Endothelial cell of umbilical vein (primary cell): ENCODE data around the gene CHSY1. TPM values are rescaled to one million over a fixed set of nuclear protein-coding genes. Genes with fewer than 3 reads are reported as not detected.

Experiments
- BruUV-seq: library from RNA; stranded (reverse); fragments of 400-500 nt; replicated peaks from 2 replicates; lab custom pipeline; 2021; lab: Mats Ljungman, UMichigan
- CTCF ChIA-PET: fragments of 300-600, 350-600 bp; sonication (Branson Sonifier 250); formaldehyde crosslinking; loops from one replicate; lab custom pipeline; 2021; ENCODE audit warnings: antibody characterized with exemption, inconsistent platforms; lab: Charles Lee
- POLR2A ChIA-PET: fragments of 300-600, 350-600 bp; sonication (Branson Sonifier 250); formaldehyde crosslinking; loops from one replicate; lab custom pipeline; 2021; ENCODE audit warnings: antibody characterized with exemption, inconsistent platforms; lab: Charles Lee
- DNase-seq: peaks from one replicate; pipeline ENCODE4 v3.0.0-alpha.2; 2011; ENCODE audit warnings: low read depth, low spot score
- FAIRE-seq: peaks from 2 replicates; lab custom pipeline; 2011; peaks lifted over from hg19 to GRCh38; lab: Jason Lieb, UNC
- H2AFZ ChIP-seq: 2 replicates; pipeline ENCODE4 v1.6.0; 2012; ENCODE audit warnings: low read depth, low read length, control low read depth, inconsistent platforms
- H3K27ac ChIP-seq: 2 replicates; pipeline ENCODE4 v1.5.1; 2011; ENCODE audit warnings: low read depth, mild to moderate bottlenecking, control low read depth, low read length, moderate library complexity; ENCODE audit not compliant: insufficient read depth
- H3K27me3 ChIP-seq, 2 experiments: 2 replicates each; pipeline versions ENCODE4 v1.6.0 to v1.6.1; 2011; ENCODE audit warnings: low read length in 2 of 2, mixed read lengths in 1 of 2; ENCODE audit not compliant: control insufficient read depth in 2 of 2, insufficient read depth in 2 of 2
- H3K36me3 ChIP-seq, 2 experiments: 2 replicates in 1 of 2; 3 replicates in 1 of 2; pipeline ENCODE4 v1.5.1; 2011; ENCODE audit warnings: low read length in 2 of 2, mild to moderate bottlenecking in 1 of 2, moderate library complexity in 1 of 2; ENCODE audit not compliant: control insufficient read depth in 2 of 2, insufficient read depth in 2 of 2; ENCODE audit errors: extremely low read depth in 1 of 2
- H3K4me1 ChIP-seq: 3 replicates; pipeline ENCODE4 v1.5.1; 2011; ENCODE audit warnings: mild to moderate bottlenecking, low read length; ENCODE audit not compliant: control insufficient read depth, insufficient read depth; ENCODE audit errors: extremely low read depth
- H3K4me2 ChIP-seq: 2 replicates; pipeline ENCODE4 v1.6.1; 2011; ENCODE audit warnings: low read length, control low read depth, mixed read lengths; ENCODE audit not compliant: insufficient read depth
- H3K4me3 ChIP-seq, 3 experiments: fragments of 200-600 bp in 1 of 3; sonication (generic), shearing (Covaris generic) in 1 of 3; replicated peaks in 1 of 3; 2 replicates each; pipeline ENCODE4 v1.5.1; 2011 to 2016; ENCODE audit warnings: control low read depth in 3 of 3, low read length in 3 of 3, mild to moderate bottlenecking in 2 of 3, inconsistent platforms in 1 of 3, low read depth in 1 of 3, moderate library complexity in 1 of 3; ENCODE audit not compliant: insufficient read depth in 1 of 3
- H3K79me2 ChIP-seq: 2 replicates; pipeline ENCODE4 v1.6.0; 2012; ENCODE audit warnings: low read length, inconsistent platforms; ENCODE audit not compliant: control insufficient read depth, insufficient read depth
- H3K9ac ChIP-seq: replicated peaks from 2 replicates; pipeline ENCODE3; 2011; ENCODE audit warnings: low read length, control low read depth; ENCODE audit not compliant: insufficient read depth; ENCODE audit errors: extremely low read depth
- H3K9me1 ChIP-seq: replicated peaks from 3 replicates; pipeline ENCODE4 v1.6.0; 2011; ENCODE audit warnings: mild to moderate bottlenecking, low read length; ENCODE audit not compliant: control insufficient read depth, insufficient read depth; ENCODE audit errors: extremely low read depth
- H3K9me3 ChIP-seq: replicated peaks from 2 replicates; pipeline ENCODE4 v1.5.1; 2012; ENCODE audit warnings: low read length, inconsistent platforms; ENCODE audit not compliant: control insufficient read depth, insufficient read depth
- H4K20me1 ChIP-seq: replicated peaks from 2 replicates; pipeline ENCODE3; 2011; ENCODE audit warnings: mild to moderate bottlenecking, low read length; ENCODE audit not compliant: control insufficient read depth, insufficient read depth; ENCODE audit errors: extremely low read depth
- CTCF ChIP-seq, 2 donors: IDR thresholded peaks; 1 replicate in 1 of 2; 2 replicates in 1 of 2; pipeline ENCODE4 v1.5.1; 2011; ENCODE audit warnings: low read length in 2 of 2, mild to moderate bottlenecking in 2 of 2, moderate library complexity in 2 of 2, control low read depth in 1 of 2, inconsistent platforms in 1 of 2, low read depth in 1 of 2; ENCODE audit not compliant: insufficient read depth in 1 of 2; ENCODE audit errors: extremely low read depth in 1 of 2
- EZH2 ChIP-seq: IDR thresholded peaks from 2 replicates; pipeline ENCODE4 v1.6.1; 2012; ENCODE audit warnings: borderline replicate concordance, low read depth, mild to moderate bottlenecking, moderate library complexity, low read length, inconsistent platforms; ENCODE audit not compliant: severe bottlenecking
- FOS ChIP-seq: IDR thresholded peaks from 2 replicates; pipeline ENCODE4 v1.6.1; 2011; ENCODE audit warnings: mild to moderate bottlenecking, low read length, moderate library complexity, borderline replicate concordance; ENCODE audit not compliant: insufficient read depth
- GATA2 ChIP-seq: IDR thresholded peaks from 2 replicates; pipeline ENCODE4 v1.7.0; 2011; ENCODE audit warnings: low read depth, mild to moderate bottlenecking, moderate library complexity, mixed read lengths, low read length; ENCODE audit not compliant: insufficient read length, insufficient read depth
- JUN ChIP-seq: IDR thresholded peaks from 2 replicates; pipeline ENCODE4 v1.6.1; 2011; ENCODE audit warnings: borderline replicate concordance, low read depth; ENCODE audit not compliant: insufficient read length, insufficient read depth
- MAX ChIP-seq: IDR thresholded peaks from 2 replicates; pipeline ENCODE4 v1.6.1; 2011; ENCODE audit not compliant: insufficient read depth, insufficient read length
- MYC ChIP-seq: IDR thresholded peaks from one replicate; pipeline ENCODE4 v1.6.1; 2011; ENCODE audit warnings: mild to moderate bottlenecking, low read depth, low read length
- POLR2A ChIP-seq: IDR thresholded peaks from 2 replicates; pipeline ENCODE4 v1.6.1; 2012; ENCODE audit warnings: low read depth, mild to moderate bottlenecking, control low read depth, low read length
- POLR2AphosphoS5 ChIP-seq: IDR thresholded peaks from 2 replicates; pipeline ENCODE4 v1.6.1; 2012; ENCODE audit warnings: low read depth, mild to moderate bottlenecking, control low read depth, low read length, moderate library complexity; ENCODE audit not compliant: insufficient read depth
- dilution Hi-C: fragments of 300-500 bp; cut with MboI; formaldehyde crosslinking; loops from one replicate; pipeline ENCODE4 v1.15.0; 2019; ENCODE audit warnings: low sequenced_read_pairs; ENCODE audit not compliant: extremely low pct_ligation_motif_present
- intact Hi-C: fragments of 100-400 bp; cut with micrococcal nuclease; formaldehyde crosslinking; loops from one replicate; pipeline ENCODE4 v1.10.0; 2022
- polyA plus RNA-seq, 4 experiments: library from polyadenylated mRNA; depleted of rRNA in 3 of 4; stranded (reverse) in 3 of 4; unstranded in 1 of 4; fragments of >200 nt; gene quantifications; 2 replicates each; pipeline versions ENCODE4 v1.2.1 to v1.2.3, GENCODE V29; 2011 to 2012; ENCODE audit warnings: missing spikeins in 1 of 4
- total RNA-seq: library from RNA; stranded (reverse); gene quantifications from 2 replicates; pipeline ENCODE4 v1.2.3, GENCODE V29; 2021

CHSY1 gene
- total and polyA plus RNA-seq, 2 donors (not counting 3 experiments of a cell fraction or from before 2014, with no cell fraction given): 23.7 to 50.8 TPM

GRCh38 chr15:101135532-101136166, 116.2 kb downstream of the CHSY1 start:
- Histone ChIP-seq H4K20me1 (no peaks in the 10 kb centered on the region), H2AFZ (no peak overlapping the region), H3K27me3 (no peaks in the 10 kb centered on the region), H3K27ac (no peak overlapping the region), H3K9me3 (no peaks in the 10 kb centered on the region), H3K4me1 (no peaks in the 10 kb centered on the region), H3K36me3 (no peaks in the 10 kb centered on the region), H3K4me2 (no peak overlapping the region), H3K4me3 (no peak overlapping the region), H3K9me1 (no peaks in the 10 kb centered on the region), H3K9ac (no peak overlapping the region), H3K79me2 (no peaks in the 10 kb centered on the region)
- DNase-seq (no peak), FAIRE-seq (no peak)
- BruUV-seq: no TSS peak
- ChIA-PET POLR2A (no interaction called here), CTCF (interaction anchor here (2.2 kb wide), 1 partner anchor 14 kb away, joined by 5 read pairs; no protein-coding TSS in a partner anchor)
- dilution Hi-C loops: no loop called here
- intact Hi-C loops: no loop called here
- TF ChIP-seq MAX: no peak
- TF ChIP-seq GATA2: no peak

- intact Hi-C loops (no loop called here), dilution Hi-C loops (no loop called here)
- no peaks in the 10 kb centered on the region for H4K20me1 ChIP-seq
- no peaks in the 10 kb centered on the region for H3K27me3 ChIP-seq
- no peaks in the 10 kb centered on the region for H3K4me1 ChIP-seq
- no peak for TF ChIP-seq FOS
- no peak for TF ChIP-seq POLR2AphosphoS5
- no peak for TF ChIP-seq POLR2A
- no peak for TF ChIP-seq CTCF (IDR thresholded peaks at IDR 0.05; ENCODE audit: extremely low read depth in 1 of 2, insufficient read depth in 1 of 2, low read depth in 1 of 2, low read length in 2 of 2)
- no peak for TF ChIP-seq MYC
- TF ChIP-seq GATA2: no peak
- no peak for TF ChIP-seq JUN
- TF ChIP-seq MAX: no peak
- TF ChIP-seq EZH2: no peak
- FAIRE-seq (no peak), DNase-seq (no peak)
- H3K4me3 ChIP-seq: no peak overlapping the region
- H3K79me2 ChIP-seq: no peaks in the 10 kb centered on the region
- H3K27ac ChIP-seq: no peak overlapping the region
- H2AFZ ChIP-seq: no peak overlapping the region
- H3K9me1 ChIP-seq: no peaks in the 10 kb centered on the region
- no peak overlapping the region for H3K9ac ChIP-seq
- H3K4me2 ChIP-seq: no peak overlapping the region
- H3K36me3 ChIP-seq: no peaks in the 10 kb centered on the region
- ChIA-PET CTCF (interaction anchor here (1.1 to 2.2 kb wide), 2 partner anchors 15 to 18 kb away, joined by 3 to 5 read pairs; no protein-coding TSS in a partner anchor), POLR2A (no interaction called here)
- no peaks in the 10 kb centered on the region for H3K9me3 ChIP-seq
- no TSS peak for BruUV-seq
Observed at GRCh38 chr15:101134780-101135179, 117.1 kb downstream of the CHSY1 start.
